DND-41 (cell line): Measurements from ENCODE around the gene SLC16A10.
"Not testable (repeated sequence)": the region's sequence is repeated elsewhere in the genome, so short reads cannot be mapped to it uniquely, and the experiment has no call there.

Experiments
- CTCF ChIP-seq: IDR thresholded peaks from 2 replicates; pipeline ENCODE4 v1.5.1; 2012; ENCODE audit warnings: borderline replicate concordance, low read length, moderate library complexity, mild to moderate bottlenecking; ENCODE audit not compliant: poor library complexity, severe bottlenecking; ENCODE audit errors: extremely low read depth
- EZH2 ChIP-seq: IDR thresholded peaks from 3 replicates; pipeline ENCODE4 v1.6.1; 2012; ENCODE audit warnings: borderline replicate concordance, low read depth, mild to moderate bottlenecking, moderate library complexity, low read length, inconsistent platforms; ENCODE audit not compliant: severe bottlenecking

GRCh38 chr6:111137489-111138093 lies 50.3 kb downstream of the SLC16A10 start:
- not testable (repeated sequence) for TF ChIP-seq CTCF, EZH2
